GM19099 (cell line): ENCODE results near the gene CAT.

Source experiments
- POLR2A ChIP-seq: IDR thresholded peaks from 3 replicates; pipeline ENCODE4 v1.6.1; 2011; ENCODE audit warnings: low read depth; ENCODE audit not compliant: insufficient read length; ENCODE audit errors: extremely low read depth

CAT gene

DNA sequence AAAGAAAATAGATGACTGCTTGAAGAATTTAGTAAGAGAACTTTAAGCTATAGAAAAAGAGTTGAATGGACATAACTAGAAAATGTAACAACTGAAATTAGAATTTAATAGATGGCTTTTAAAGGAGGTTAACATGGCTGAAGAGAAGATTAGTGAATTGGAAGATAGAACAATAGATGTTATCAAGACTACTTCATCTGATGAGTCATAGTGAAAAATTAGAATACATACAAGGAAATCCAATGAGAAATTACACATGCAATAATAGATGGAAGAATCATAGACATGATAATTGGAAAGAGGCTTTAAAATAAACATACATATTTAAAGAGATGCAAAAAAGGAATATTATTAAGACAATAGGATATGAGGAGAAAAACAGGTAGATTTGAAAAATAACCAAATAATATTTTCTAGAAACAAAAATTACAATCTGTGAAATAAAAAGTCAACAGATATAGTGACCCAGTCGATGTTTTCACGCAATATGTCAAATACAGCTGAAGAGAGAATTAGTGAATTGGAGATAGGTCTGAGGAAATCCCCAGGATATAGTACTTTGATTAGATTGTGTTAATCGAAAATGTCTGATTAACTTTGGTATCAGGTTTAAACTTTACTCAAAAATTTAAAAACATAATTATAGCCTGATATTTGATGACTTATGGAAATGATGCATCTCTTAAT is 28.2 kb downstream of the CAT start:
- TF ChIP-seq POLR2A: no peak

DNA sequence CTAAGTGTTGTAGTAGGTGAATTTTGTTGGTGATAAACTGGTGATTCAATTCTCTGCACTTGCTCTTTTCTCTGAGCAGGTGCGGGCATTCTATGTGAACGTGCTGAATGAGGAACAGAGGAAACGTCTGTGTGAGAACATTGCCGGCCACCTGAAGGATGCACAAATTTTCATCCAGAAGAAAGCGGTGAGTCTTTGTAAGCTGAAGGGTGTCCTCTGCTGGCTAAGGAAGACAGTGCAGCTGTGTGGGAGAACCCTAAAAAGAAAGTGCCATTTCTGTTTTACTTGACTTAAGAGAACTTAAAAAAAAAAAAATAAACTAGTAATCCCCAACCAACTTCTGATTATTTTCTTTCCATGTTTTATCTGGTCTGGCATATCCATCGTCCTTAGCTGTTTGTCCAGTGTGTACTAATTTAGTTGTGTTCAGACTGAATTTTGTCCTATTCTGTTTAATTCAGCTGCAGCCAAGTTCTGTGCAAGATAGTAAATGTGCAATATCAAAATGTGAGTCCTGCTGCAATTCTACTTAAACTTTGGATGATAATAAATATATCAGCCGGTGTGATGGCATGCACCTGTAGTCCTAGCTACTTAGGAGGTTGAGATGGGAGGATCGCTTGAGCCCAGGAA is 29.6 kb downstream of the CAT start:
- no peak for TF ChIP-seq POLR2A

GRCh38 chr11:34473603-34474169 is 35.0 kb downstream of the CAT start:
- no peak for TF ChIP-seq POLR2A

DNA sequence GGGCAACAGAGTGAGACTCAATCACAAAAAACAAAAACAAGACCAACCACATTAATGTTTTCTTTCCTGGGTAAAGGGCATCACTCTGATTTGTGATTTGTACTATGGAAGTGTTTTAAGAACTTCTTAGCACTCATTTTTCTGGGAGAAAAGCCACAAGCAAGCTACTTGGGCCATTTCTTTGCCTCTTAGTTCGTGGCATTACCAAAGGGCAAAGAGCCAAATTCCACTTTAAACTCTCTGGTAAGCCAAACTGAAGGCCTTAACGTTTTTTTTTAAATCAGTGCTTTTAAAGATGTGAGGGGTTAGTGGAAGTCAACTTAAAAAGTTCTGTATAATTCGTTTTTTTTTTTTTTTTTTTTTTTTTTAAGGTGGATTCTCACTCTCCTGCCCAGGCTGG is 36.9 kb downstream of the CAT start:
- TF ChIP-seq POLR2A: no peak

DNA sequence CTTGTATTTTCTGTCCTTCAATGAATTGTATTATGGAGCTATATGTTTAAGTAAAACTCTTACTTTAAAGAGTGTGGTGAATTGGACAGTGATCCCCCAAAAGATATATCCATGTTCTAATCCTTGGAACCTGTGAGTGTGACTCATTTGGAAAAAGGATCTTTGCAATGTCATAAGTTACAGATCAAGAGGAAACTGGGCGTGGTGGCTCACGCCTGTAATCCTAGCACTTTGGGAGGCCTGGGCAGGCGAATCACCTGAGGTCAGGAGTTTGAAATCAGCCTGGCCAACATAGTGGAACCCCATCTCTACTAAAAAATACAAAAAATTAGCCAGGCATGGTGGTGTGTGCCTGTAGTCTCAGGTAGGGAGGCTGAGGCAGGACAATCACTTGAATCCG is 38.1 kb downstream of the CAT start:
- no peak for TF ChIP-seq POLR2A

GRCh38 chr11:34478845-34479663 is 40.3 kb downstream of the CAT start:
- TF ChIP-seq POLR2A: no peak

GRCh38 chr11:34480314-34480713 is 41.6 kb downstream of the CAT start:
- TF ChIP-seq POLR2A: no peak

DNA sequence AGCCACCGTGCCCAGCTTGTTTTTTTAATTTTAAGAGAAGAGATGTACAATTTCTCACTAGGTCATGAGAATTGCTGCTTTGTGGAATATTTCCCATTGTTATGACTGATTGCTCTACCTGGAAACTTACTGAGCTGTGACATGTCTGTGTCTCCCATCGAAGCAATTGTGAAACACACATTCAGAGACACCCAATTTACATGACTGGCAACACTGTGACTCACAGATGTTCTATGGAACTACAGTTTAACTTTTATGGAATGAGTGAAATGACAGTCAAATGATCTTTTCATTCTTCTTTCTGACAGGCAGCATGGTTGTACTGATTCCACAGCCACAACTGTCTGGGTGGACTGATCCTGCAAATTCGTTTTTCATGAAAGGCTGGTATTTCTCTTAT is 42.6 kb downstream of the CAT start:
- no peak for TF ChIP-seq POLR2A

- no peak for TF ChIP-seq POLR2A
These were observed 44.6 kb downstream of the CAT start for GRCh38 chr11:34483106-34483874.

GRCh38 chr11:34487430-34487829 is 48.7 kb downstream of the CAT start:
- no peak for TF ChIP-seq POLR2A

- TF ChIP-seq POLR2A: no peak
These were observed 50.3 kb downstream of the CAT start for GRCh38 chr11:34488855-34489557.

DNA sequence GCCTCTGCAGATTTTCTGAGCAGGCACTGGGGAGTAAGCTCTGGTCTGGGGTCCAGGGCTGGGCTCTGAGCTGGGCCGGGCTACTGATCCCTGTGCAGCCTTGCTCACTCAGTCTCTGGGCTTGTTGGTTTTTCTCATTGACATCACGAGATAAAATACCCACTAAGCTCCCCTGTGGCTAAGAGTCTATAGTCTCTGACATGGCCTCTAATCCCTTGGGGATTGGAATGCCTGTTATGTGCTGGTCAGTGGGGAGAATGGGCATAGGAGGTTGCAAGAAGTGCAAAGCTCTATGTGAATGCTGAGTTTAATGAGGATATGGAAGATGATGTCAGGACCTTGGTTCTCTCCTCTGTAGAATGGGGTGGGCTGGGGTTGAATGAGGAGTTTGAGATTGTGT is 51.6 kb downstream of the CAT start:
- no peak for TF ChIP-seq POLR2A

DNA sequence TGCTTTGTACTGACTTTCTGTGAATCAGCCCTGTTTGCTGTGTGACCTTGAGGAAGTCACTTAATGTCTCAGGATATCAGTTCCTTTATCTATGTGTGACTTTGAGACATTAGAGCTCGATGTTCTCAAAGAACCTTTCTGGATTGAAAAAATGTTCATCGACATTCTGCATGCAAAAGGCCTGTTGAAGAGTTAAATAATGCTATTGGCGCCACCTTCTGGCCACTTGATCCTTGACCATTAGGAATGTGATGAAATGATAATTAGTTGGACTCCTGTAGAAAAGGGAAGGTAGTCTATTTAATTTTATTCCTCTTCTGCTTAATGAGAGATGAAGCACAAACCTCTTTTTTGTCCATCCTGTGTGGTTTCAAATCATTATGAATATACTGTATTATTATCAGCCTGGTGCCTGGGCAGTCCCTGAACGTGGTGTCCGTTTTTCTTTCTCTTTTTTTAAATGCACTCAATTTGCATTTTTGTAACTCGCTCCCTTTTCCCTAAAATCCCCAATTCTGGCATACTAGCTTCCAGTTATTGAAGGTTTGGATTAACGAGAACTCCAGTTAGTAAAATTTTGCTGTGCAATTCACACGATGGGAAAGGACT is 54.2 kb downstream of the CAT start:
- no peak for TF ChIP-seq POLR2A

- TF ChIP-seq POLR2A: no peak
These were observed 54.7 kb downstream of the CAT start for GRCh38 chr11:34493468-34493867.
